Motor neuron (in vitro differentiated cells): ENCODE results near the gene HDDC3. TPM values are rescaled to one million over a fixed set of nuclear protein-coding genes. Genes with fewer than 3 reads are reported as not detected.

Source experiments
- ATAC-seq, 8 experiments: fragments of 200-7000 bp; cut with Tn5 transposase; replicated peaks in 6 of 8; 2 replicates each; pipeline ENCODE4 v1.8.0; 2021; ENCODE audit warnings: mild to moderate bottlenecking in 8 of 8, moderate library complexity in 8 of 8
- H3K27ac ChIP-seq, 2 donors: fragments of 250-450 bp; sonication (Bioruptor Pico); 2 replicates each; pipeline ENCODE4 v1.9.0; 2021; ENCODE audit warnings: antibody characterized with exemption in 2 of 2, mild to moderate bottlenecking in 2 of 2, moderate library complexity in 1 of 2
- H3K4me1 ChIP-seq, 2 donors: fragments of 250-450 bp; sonication (Bioruptor Pico); replicated peaks in 1 of 2; 2 replicates each; pipeline ENCODE4 v1.6.1; 2021; ENCODE audit warnings: antibody characterized with exemption in 2 of 2, mild to moderate bottlenecking in 2 of 2, moderate library complexity in 1 of 2
- H3K4me3 ChIP-seq, 5 donors: fragments of 250-450 bp; sonication (Bioruptor Pico); 2 replicates each; pipeline ENCODE4 v1.9.0; 2021; ENCODE audit warnings: antibody characterized with exemption in 5 of 5, mild to moderate bottlenecking in 5 of 5, moderate library complexity in 4 of 5
- WGBS, 10 experiments: fragments of 450-650 bp; shearing (Covaris generic); methylation state at CpG; one replicate each; pipeline ENCODE4 v1.0.0; 2022; 5-methylcytosine and 5-hydroxymethylcytosine counted together
- in situ Hi-C, 9 experiments: fragments of 400-800 bp; cut with MboI; loops; one replicate each; pipeline ENCODE4 v1.15.0; 2021; ENCODE audit warnings: low sequenced_read_pairs in 9 of 9, low pct_unique_long_range_greater_than_20kb in 2 of 9; ENCODE audit not compliant: unreplicated experiment in 9 of 9
- total RNA-seq, 8 experiments: library from RNA; unstranded; fragments of 300-600 nt; gene quantifications; 2 replicates each; pipeline versions ENCODE4 v1.2.3 to v1.2.4, GENCODE V29; 2022

Gene HDDC3, protein sequence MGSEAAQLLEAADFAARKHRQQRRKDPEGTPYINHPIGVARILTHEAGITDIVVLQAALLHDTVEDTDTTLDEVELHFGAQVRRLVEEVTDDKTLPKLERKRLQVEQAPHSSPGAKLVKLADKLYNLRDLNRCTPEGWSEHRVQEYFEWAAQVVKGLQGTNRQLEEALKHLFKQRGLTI
- 10 to 100 TPM; 10.1 to 22.4 (median 13.6) TPM for total RNA-seq

DNA sequence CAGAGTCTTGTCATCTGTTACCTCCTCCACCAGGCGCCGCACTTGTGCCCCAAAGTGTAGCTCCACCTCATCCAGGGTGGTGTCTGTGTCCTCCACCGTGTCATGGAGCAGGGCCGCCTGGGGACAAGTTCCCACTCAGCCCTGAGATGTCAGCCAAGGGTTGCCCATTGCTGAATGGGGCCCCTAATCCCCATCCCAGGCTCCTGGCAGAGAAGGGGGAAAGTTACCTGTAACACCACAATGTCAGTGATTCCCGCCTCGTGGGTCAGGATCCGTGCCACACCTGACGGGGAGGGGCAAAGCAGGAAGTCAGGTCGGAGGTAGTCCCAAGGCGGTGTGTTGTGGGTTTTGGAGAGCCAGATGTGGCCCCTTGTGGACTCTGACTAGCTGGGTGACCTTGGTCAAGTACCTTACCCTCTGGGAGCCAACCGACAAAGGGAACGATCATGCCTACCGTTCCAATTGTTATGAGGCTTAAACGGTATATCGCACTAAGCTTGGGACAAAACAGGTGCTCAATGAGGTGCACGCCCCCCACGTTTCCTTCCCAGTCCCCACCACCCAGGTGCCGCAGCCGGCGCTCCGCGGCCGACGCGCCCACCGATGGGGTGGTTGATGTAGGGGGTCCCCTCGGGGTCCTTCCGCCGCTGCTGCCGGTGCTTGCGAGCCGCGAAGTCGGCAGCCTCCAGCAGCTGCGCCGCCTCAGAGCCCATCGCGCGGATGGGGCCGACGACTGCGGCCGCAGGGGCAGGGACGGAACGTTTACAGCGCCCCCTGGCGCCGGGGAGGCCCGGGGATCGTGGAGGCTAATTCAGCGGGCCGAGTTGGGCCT is at the start of gene HDDC3:
Gene HDDC3 (minus strand): TSS at position 722 of the 832 bp plus-strand sequence. CDS start 9 bp downstream, at position 713.
- peaks cover 8 to 18% of the 10 kb centered on the region in 2 donors for H3K4me1 ChIP-seq
- in situ Hi-C loops, result no loop called here
- ATAC-seq, result peak; percentile 28 to 53 (median 40)
- 0 to 80% (median 4%) methylated on average over 1 to 17 of the region's 52 CpGs; no CpG with 5 or more reads in 4 of the 10 experiments for WGBS, 10 experiments
- peak within 1 kb of the TSS; percentile 7 to 38 for H3K27ac ChIP-seq
- H3K4me3 ChIP-seq, result peak within 1 kb of the TSS; percentile 56 to 85 (median 77)

DNA sequence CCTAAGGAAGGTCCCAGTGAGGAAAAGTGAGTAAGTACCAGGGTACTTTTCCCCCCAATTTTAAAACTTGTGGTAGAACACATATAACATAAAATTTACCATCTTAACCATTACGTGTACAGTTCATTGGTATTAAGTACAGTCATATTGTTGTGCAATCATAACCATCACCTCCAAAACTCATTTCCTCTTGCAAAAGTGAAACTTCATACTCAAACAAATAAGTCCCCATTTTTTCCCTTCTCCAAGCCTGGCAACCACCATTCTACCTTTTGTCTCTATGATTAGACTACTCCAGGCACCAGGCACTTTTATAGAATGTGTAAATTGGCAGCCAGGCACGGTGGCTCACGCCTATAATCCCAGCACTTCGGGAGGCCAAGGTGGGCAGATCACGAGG is 49.8 kb upstream of the HDDC3 start:
- Histone ChIP-seq H3K4me1 (no peaks in the 10 kb centered on the region), H3K4me3 (no peak overlapping the region), H3K27ac (no peak overlapping the region)
- no peak for ATAC-seq
- 60 to 100% (median 94%) methylated on average over 1 to 3 of the region's 5 CpGs; no CpG with 5 or more reads in 1 of the 10 experiments for WGBS, 10 experiments
- in situ Hi-C loops, result no loop called here

DNA sequence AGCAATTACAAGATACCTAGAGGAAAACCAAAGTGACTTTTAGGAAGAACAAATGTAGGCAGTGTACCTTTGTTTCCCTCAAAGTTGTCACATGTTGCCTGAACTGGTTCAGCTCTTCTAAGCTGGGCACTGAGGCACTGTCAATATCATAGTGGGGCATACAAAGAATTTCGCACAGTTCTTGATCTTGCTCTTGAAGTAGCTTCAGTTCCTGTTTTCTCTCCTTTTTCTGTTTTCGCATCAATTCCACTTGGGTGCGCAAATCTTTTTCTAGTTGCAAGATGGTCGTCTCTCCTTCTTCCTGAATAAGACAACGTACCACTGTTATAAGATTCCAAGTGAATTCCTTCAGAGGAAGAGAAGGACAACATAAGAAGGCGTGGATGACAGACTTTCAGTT is 49.3 kb upstream of the HDDC3 start:
- no peak overlapping the region for H3K4me3 ChIP-seq
- H3K4me1 ChIP-seq, result no peaks in the 10 kb centered on the region
- no peak for ATAC-seq
- WGBS, 10 experiments, result 77 to 100% (median 92%) methylated on average over 1 to 6 of the region's 6 CpGs; no CpG with 5 or more reads in 1 of the 10 experiments
- no peak overlapping the region for H3K27ac ChIP-seq
- in situ Hi-C loops, result no loop called here

DNA sequence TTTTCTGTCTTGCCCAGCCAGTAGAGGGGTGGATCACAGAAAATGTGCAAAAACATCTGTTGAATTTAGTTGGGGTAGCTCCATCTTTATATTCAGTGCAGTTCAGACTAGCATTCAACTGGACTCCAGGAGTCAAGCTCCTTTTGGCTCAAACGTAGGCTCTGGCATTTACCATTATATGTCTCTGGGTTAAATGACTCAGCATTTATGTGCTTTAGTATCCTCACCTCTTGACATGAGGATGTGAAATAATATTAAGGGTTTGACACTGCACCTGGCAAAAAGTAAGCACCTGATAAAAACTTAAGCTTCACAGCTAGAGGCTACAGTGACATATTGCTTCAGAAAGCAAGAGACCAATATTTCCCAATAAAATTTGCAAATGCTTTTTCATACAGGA is 47.2 kb upstream of the HDDC3 start:
- H3K27ac ChIP-seq, result no peak overlapping the region
- ATAC-seq, result peak in 2 of 8 experiments; percentile 29 to 81
- in situ Hi-C loops, result no loop called here
- WGBS, 10 experiments, result 43 to 90% (median 69%) methylated on average over 1 of the region's 1 CpG; no CpG with 5 or more reads in 3 of the 10 experiments
- no peak overlapping the region for H3K4me3 ChIP-seq
- H3K4me1 ChIP-seq, result no peaks in the 10 kb centered on the region

DNA sequence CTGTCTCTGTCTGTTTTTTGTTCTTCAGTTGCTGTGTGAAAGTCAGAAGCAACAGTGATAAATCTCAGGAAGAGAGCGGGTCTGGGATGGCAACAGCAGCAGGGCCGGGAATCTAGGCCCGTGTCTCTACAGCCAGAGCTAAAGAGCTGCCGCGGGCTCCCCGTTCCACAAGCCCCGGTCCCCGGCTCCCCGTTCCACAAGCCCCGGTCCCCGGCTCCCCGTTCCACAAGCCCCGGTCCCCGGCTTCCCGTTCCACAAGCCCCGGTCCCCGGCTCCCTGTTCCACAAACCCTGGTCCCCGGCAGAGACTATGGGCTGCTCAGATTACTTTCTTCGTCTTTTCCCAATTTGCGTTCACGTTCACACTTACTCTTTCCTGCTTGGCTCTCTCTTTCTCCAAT is 41.9 kb upstream of the HDDC3 start:
- Histone ChIP-seq H3K4me3 (no peak overlapping the region), H3K27ac (no peak overlapping the region), H3K4me1 (no peaks in the 10 kb centered on the region)
- ATAC-seq, result no peak
- WGBS, 10 experiments, result 81 to 100% (median 91%) methylated on average over 1 to 7 of the region's 21 CpGs; no CpG with 5 or more reads in 4 of the 10 experiments
- in situ Hi-C loops, result loop anchor here in 1 of 9 experiments (25.0 kb wide), 1 partner anchor 263 kb away; no protein-coding TSS in a partner anchor

DNA sequence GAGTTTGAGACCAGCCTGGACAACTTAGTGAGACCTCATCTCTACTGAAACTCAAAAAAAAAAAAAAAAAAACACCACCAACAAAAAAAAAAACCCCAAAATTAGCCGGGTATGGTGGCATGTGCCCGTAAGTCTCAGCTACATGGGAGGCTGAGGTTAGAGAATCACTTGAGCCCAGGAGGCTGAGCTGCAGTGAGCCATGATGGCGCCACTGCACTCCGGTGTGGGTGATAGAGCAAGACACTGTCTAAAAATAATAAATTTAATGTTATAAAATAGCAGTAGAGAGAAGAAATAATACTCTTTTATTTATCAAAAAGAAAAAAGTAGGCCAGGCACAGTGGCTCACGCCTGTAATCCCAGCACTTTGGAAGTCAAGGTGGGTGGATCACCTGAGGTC is 39.8 kb upstream of the HDDC3 start:
- H3K27ac ChIP-seq, result no peak overlapping the region
- 74 to 100% (median 94%) methylated on average over 1 to 5 of the region's 5 CpGs; no CpG with 5 or more reads in 1 of the 10 experiments for WGBS, 10 experiments
- no peak for ATAC-seq
- in situ Hi-C loops, result loop anchor here in 1 of 9 experiments (25.0 kb wide), 1 partner anchor 265 kb away; no protein-coding TSS in a partner anchor
- no peak overlapping the region for H3K4me3 ChIP-seq
- no peaks in the 10 kb centered on the region for H3K4me1 ChIP-seq

DNA sequence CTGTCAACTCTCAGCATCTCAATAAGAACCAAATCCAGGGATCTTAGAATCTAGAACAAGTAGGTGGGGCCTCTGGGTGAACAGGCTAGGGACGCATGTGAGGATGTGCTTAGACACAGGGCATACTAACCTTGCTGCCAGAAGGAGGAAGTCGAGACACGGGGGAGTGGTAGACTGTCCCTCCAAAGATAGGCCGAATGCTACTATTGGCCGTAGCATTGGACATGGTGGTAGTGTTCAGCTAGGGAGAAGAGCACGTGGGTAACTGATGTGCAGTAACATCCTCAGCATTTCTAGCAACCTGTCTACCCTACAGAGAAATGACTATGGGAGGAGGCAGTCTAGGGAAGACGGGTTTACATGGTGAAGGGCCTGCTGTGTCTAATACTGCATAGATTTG is 37.9 kb upstream of the HDDC3 start:
- in situ Hi-C loops, result loop anchor here in 1 of 9 experiments (25.0 kb wide), 1 partner anchor 267 kb away; no protein-coding TSS in a partner anchor
- 73 to 100% (median 90%) methylated on average over 1 to 3 of the region's 7 CpGs; no CpG with 5 or more reads in 3 of the 10 experiments for WGBS, 10 experiments
- no peak overlapping the region for H3K27ac ChIP-seq
- ATAC-seq, result no peak
- H3K4me1 ChIP-seq, result no peaks in the 10 kb centered on the region
- no peak overlapping the region for H3K4me3 ChIP-seq

DNA sequence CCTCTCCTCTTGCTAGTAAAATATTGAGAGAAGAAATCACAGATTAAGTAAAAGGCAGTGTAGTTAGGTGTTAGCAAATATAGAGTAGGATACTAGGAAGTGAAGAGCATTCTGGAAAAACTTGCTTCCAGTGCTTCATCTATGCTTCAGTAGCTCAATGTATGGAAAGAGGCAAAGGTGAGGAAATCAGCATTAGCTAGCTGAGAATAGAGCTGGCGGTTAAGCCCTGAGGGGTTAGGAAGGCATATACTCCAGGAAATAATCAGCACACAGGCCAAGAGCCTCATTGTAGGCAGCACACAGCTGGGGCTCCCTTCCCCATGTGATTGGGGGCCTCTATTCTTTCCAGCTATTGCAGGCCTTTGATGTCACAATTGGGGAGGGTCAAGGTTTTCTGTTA is 36.1 kb upstream of the HDDC3 start:
- Histone ChIP-seq H3K4me1 (no peaks in the 10 kb centered on the region), H3K27ac (no peak overlapping the region), H3K4me3 (no peak overlapping the region)
- in situ Hi-C loops, result loop anchor here in 1 of 9 experiments (25.0 kb wide), 1 partner anchor 269 kb away; no protein-coding TSS in a partner anchor
- 89 to 100% (median 100%) methylated on average over 1 of the region's 1 CpG; no CpG with 5 or more reads in 6 of the 10 experiments for WGBS, 10 experiments
- peak in 1 of 8 experiments; percentile 26 for ATAC-seq

DNA sequence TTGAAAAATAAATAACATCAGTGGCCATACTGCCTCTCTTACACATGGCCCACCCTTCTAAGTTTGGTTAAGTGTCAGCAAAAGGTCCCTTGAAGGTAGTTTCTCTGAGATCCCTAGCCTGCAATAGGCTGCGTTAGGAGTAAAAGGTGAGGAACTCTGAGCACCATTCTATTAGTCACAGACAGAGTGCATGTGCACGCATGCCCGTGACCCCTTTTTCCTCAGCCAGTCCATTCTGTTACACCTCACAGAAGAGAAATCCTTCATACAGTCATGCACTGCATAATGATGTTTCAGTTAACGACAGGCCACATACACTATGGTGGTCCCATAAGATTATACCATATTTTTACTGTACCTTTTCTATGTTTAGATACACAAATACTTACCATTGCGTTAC is 34.9 kb upstream of the HDDC3 start:
- no peaks in the 10 kb centered on the region for H3K4me1 ChIP-seq
- in situ Hi-C loops, result loop anchor here in 1 of 9 experiments (25.0 kb wide), 1 partner anchor 270 kb away; no protein-coding TSS in a partner anchor
- no peak overlapping the region for H3K4me3 ChIP-seq
- H3K27ac ChIP-seq, result no peak overlapping the region
- ATAC-seq, result no peak
- 80 to 100% (median 100%) methylated on average over 1 to 5 of the region's 5 CpGs for WGBS, 10 experiments

DNA sequence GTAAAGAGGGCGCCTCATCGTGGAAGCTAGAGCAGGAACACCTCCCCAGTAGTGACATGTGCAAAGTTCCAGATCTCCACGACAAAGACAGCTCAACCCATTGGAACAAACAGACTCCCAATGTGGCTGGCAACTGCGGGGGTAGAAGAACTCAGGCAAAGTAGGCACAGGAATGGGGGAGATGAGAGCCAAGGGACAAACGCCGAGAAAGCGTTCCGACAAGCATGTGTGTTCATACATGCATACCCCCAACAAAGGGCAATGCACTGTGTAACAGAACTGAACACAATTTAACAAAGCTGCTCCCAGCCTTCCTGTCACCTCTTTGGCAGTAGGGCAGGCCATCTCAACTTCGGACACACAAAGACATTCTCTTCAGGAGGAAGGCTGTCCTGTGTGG is 33.9 kb upstream of the HDDC3 start:
- Histone ChIP-seq H3K4me3 (no peak overlapping the region), H3K27ac (no peak overlapping the region), H3K4me1 (no peaks in the 10 kb centered on the region)
- WGBS, 10 experiments, result 83 to 100% (median 90%) methylated on average over 1 to 9 of the region's 9 CpGs; no CpG with 5 or more reads in 2 of the 10 experiments
- ATAC-seq, result no peak
- in situ Hi-C loops, result loop anchor here in 1 of 9 experiments (25.0 kb wide), 1 partner anchor 271 kb away; no protein-coding TSS in a partner anchor

DNA sequence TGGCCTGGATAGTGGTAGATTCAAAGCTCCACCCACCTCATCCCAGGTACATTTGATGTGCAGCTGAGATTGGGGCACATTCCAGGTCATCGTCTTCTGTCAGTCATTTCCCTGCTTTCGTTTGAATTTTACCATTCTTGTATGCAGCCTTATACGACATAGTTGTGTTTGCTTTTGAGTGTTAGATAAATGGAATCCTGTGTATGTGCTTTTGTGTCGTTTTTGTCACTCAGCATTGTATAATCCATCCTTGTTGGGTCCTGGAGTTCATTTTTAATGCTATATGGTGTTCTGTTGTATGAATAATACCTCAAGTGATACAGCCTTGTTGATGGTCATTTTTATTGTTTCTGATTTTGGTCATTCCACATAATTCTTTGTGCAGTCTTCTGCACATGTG is 29.7 kb upstream of the HDDC3 start:
- H3K4me3 ChIP-seq, result no peak overlapping the region
- 67 to 100% (median 87%) methylated on average over 1 to 4 of the region's 4 CpGs; no CpG with 5 or more reads in 3 of the 10 experiments for WGBS, 10 experiments
- in situ Hi-C loops, result loop anchor here in 1 of 9 experiments (25.0 kb wide), 1 partner anchor 275 kb away; no protein-coding TSS in a partner anchor
- no peak for ATAC-seq
- H3K27ac ChIP-seq, result no peak overlapping the region
- peaks cover 0 to 9% of the 10 kb centered on the region in 2 donors for H3K4me1 ChIP-seq

DNA sequence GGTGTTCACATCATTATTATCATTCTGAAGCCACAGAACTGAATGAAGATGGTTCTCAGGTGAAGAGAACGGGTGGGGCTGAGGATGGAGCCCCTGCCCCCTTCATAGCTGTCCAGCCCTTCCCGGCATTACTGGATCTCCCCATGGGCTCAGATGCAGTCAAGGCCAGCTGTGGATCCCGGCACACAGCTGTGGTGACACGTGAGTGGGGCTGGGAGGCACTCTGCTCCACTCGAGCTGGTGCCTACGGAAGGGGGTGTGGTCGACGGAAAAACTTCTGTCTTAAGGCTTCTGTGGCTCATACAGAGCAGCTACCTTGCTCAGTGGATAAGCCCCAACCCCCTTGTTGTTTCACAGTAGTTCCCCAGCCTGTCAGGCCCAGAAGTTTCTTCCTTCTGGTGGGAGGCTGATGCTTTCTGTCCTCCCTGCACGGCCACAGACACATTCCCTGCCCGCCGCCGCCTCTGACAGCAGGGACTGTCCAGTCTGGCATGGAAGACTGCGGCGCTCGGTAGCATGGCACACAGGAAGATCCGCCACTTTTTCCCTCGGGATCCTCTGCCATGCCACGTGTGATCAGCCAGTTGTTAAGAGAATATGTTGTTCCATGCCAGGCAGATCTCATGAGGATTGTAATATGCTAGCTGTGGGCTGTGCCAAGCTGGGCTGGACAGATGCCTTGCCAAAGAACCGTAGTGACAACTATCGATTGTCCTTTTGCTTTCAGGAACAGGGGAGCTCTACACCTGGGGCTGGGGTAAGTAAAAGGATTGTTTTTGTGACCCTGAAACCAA is 28.1 kb upstream of the HDDC3 start:
- 13 to 100% (median 85%) methylated on average over 3 to 9 of the region's 20 CpGs; no CpG with 5 or more reads in 5 of the 10 experiments for WGBS, 10 experiments
- Histone ChIP-seq H3K4me3 (no peak overlapping the region), H3K4me1 (peaks cover 4 to 10% of the 10 kb centered on the region in 2 donors), H3K27ac (no peak overlapping the region)
- in situ Hi-C loops, result loop anchor here in 1 of 9 experiments (25.0 kb wide), 1 partner anchor 277 kb away; no protein-coding TSS in a partner anchor
- no peak for ATAC-seq
